Femur (tissue), 1 donor: ENCODE measurements around the gene TRAF2.
A peak's percentile ranks its signal among the peaks of the same experiment; 100 is the strongest.

Experiments used
- DNase-seq: peaks from one replicate; pipeline ENCODE4 v3.0.0-alpha.2; 2017

TRAF2 gene

DNA sequence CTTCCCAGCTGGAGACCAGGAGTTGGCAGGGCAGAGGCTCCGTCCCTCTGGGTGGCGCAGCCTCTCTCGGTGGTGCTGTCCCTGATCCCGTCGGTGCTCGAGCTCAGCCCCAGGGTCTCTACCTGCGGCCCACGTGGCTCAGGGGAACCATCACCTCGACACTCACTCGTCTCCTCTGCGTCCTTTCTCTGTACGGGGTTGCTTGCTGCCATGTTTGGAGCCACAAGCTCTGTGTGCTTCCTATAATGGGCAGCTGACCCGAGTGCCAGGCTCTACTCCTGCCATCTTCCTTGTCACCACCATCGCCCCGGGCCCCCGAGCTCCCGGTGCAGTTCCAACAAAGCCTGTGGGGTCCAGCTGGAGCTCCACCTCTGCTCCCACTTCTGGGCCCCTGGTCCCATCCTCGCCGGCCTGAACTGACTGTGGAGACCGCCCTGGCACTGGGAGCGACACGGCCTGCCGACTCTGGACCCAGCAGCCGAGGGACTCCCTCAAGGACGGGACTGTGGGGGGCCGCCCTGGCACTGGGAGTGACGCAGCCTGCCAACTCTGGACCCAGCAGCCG lies 53.2 kb downstream of the TRAF2 start:
- no peak for DNase-seq

DNA sequence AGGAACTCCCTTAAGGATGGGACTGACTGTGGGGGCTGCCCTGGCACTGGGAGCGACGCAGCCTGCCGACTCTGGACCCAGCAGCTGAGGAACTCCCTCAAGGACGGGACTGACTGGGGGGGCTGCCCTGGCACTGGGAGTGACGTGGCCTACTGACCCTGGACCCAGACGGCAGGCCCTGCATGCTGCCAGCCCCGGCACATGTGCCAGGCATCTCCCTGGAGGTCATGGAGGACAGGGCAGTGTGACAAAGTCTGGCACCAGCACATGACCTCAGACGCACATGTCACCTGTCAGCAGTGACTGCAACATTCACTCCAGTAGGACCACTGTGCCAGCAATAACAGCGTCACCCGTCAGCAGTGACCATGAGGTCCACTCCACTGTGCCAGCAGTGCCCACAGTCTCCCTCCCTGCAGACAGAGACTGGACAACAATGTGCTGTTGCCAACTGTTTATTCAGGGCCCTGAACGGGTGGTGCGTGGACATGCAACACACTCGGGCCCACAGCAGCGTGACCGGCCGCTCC lies 53.7 kb downstream of the TRAF2 start:
- DNase-seq: no peak

DNA sequence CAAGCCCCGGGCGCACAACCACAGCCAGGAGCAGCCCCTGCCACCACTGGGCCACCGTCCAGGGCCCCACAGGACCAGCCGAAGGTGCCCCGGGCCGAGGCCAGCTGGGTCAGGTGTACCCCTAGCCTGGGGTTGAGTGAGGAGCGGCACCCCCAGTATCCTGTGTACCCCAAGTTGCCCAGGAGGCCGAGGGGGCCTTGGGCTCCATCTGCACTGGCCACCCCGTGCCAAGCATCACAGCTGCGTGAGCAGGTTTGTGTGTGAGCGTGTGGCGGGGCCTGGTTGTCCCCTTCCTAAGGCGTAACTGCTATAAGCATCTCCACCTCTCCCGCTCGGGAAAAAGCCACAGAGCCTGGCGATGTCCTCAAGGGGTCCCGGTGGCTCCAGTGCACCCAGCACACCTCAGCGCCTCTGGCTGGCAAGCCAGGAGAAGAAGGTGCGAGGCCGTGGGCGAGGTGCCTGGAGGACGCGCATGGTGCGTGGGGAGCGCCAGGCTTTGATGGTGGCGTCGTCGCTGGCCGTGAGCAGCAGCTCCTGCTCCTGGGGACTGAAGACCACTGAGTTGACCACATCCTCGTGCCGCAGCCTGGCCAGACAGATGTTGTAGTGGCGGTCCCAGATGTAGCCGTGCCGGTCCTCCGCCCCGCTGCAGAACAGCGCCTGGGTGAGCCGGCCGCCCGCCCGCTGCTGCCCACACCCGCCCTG lies 54.4 kb downstream of the TRAF2 start:
- DNase-seq: no peak

DNA sequence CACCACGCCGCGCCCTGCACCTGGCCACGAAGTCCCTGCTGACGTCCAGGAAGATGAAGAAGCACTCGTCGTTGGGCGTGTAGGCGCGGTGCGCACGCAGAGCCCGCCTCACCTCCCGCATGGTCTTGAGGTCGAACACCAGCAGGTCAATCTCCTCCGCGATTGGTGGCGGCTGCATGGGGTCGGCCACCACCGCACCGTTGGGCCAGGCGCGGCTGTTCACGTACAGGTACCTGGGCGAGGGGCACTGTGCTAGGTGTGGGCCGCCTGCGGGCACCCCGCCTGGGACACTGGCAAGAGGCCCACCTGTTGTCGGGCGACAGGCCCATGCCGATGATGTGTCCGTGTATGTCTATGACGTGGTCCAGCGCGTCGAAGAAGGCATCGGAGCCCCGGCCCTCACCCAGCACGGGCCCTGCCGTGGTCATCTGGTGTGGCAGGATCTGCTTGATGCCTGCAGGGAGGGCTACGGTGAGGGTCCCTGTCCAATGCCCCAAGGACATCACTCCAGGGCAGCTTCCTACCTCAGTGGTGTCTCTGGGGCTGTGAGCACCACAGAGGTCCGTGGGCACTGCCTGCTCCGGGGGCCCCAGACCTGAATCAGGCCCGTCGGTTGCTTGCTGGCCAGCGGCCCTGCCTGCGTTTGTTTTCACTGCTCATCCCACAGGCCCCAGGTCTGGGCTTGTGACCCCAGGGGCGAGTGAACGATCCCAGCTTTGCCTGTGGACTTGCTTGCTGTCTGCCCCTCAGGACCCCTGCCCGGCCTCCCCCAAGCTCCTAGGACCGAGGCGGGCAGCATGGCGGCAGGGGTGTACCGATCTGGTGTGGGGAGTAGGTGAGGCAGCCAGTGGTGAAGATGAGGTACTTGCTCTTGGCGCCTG lies 55.2 kb downstream of the TRAF2 start:
- no peak for DNase-seq

DNA sequence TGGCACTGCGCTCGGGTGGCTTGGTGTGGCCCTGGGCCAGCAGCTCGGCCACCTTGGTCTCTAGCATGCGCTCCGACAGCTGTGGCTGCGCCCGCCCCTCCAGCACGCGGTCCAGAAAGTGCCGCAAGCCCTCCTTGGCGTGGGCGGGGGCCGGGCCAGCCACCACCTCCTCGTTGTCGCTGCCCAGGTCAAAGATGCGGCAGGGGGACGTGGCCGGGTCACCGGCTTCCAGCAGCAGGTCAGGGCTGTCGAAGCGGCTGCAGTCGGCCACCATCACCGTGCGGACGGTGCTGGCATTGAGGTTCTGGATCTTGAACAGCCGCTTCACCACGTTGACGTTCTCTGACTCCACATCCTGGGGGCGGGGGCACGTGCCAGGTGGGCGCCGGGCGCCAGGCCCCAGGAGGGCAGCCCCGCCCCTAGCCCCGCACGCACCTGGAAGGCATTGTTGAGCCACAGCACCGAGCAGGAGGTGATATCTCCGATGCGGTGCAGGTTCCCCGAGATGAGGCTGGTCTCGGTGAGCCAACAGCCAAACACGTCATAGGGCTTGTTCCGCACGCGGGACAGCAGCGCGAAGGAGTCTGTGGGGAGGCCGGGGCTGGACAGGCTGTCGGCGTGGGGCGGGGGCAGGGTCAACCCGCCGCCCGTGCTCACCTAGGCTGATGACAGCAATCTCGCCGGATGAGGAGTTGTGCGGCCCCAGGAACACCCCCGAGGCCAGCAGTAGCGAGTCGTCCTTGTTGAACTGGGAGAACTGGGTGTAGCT lies 56.0 kb downstream of the TRAF2 start:
- DNase-seq: peak; percentile 23

DNA sequence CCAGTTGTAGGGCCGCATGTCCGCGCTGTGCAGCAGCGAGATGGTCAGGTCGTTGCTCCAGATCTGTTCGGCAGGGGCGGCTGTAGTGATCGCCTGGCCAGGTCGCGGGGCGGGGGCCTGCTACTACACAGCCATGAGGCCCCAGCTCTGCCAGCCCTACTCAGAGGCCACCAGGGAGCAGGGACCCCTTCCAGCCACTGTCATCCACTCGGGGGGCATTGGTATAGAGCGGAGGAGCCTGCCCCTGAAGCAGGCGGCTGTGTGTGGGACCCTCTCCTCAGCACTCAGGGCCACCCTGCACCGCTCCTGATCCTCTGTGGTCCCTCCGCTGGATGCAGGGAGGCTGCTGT lies 56.5 kb downstream of the TRAF2 start:
- no peak for DNase-seq

DNA sequence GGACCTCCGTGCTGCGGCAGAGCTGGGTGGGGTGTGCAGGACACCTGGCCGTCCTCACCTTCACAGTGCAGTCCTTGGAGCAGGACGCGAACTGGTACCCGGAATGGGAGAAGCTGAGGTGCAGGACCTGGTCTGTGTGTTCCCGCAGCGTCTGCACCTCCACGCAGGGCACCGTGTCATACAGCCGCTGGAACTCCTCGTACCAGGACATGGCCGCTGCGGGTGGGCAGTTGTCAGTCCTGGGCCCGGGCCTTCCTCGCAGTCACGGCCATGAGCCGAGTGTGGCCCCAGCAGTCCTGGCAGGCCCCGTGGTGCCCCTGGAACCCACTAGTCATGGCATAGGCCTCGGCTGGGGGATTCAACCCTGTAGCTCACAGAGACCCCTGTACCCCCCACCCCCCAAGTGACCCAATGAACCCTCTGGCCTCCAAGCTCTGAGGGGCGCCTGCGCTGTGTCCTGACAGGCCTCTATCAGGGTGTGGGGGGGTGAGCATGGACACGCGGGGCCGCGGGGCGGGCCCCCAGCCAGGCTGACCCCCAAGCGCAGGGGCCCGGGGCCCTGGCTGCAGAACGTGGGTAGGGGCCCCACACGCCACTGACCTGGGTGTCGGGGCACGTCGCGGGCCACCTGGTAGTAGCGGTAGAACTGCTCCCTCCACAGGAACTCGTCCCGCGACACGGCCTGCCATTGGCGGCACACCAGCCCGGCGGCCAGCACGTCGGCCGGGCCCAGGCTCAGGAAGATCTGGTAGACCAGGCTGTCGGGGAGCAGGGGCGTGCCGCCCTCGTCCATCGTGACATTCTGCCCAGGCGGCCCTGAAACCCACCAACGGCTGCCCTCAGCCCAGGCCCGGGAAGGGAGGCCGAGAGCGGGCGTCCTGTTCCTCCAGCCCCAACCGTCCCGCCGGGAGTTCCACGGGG lies 57.2 kb downstream of the TRAF2 start:
- DNase-seq: peak; percentile 55

DNA sequence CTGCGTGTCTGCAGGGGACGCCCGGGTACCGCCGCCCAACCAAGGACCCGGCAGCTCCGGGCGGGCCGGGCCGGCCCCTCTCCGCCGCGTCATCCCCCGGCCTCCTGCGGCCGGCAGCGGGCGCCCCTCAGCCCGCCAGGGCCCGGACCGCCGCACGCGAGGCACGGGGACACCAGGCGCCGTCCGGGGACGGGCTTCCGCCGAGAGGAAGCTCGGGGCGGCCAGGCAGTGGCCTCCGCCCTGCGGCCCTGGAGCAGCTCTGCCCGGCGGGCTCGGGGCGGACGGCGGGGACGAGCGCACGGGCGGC lies 57.8 kb downstream of the TRAF2 start:
- DNase-seq: no peak

DNA sequence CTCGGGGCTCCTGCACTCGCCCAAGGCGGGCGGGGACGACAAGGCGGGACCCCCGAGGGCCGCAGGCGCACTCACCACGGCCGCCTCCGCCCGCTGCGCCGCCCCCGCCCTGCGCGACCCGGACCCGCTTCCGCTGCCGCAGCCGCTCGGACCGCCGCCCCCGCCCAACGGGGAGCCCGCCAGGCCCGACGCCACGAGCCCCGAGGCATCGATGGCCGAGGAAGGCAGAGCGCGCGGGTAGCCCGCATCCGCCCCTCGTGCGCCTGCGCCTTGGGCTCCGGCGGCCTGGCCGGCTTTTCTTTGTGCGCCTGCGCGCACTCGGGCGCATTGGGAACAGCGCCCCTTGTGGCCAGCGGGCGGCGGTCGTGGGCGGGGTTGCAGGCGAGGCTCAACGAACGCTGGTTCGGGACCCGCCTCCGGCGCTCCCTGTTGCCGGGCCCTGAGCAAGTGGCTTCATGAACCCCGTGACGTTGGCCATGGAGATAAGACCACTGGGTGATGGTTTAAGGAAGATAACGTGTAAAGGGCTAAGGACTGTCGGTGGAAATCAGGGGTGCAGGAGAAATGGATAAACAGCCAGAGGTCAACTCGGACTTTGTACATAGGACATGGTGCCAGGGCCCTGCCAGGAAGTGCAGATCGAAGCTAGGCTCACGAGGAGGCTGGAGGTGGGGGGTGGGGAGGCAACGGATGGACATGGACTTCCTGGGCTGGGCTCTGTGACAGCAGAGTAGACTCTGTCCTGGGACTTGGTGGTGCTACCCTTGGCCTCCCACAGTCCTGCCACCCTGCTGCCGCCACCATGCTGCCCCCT lies 58.4 kb downstream of the TRAF2 start, which contains the start of the genes C8G and FBXW5:
Gene C8G (plus strand): TSS at position 725 of the 814 bp plus-strand sequence. CDS start 78 bp downstream, at position 803.
Gene FBXW5 (minus strand): TSS at position 220 of the 814 bp plus-strand sequence. CDS start 655 bp downstream, outside the sequence.
- DNase-seq: peak; percentile 98

DNA sequence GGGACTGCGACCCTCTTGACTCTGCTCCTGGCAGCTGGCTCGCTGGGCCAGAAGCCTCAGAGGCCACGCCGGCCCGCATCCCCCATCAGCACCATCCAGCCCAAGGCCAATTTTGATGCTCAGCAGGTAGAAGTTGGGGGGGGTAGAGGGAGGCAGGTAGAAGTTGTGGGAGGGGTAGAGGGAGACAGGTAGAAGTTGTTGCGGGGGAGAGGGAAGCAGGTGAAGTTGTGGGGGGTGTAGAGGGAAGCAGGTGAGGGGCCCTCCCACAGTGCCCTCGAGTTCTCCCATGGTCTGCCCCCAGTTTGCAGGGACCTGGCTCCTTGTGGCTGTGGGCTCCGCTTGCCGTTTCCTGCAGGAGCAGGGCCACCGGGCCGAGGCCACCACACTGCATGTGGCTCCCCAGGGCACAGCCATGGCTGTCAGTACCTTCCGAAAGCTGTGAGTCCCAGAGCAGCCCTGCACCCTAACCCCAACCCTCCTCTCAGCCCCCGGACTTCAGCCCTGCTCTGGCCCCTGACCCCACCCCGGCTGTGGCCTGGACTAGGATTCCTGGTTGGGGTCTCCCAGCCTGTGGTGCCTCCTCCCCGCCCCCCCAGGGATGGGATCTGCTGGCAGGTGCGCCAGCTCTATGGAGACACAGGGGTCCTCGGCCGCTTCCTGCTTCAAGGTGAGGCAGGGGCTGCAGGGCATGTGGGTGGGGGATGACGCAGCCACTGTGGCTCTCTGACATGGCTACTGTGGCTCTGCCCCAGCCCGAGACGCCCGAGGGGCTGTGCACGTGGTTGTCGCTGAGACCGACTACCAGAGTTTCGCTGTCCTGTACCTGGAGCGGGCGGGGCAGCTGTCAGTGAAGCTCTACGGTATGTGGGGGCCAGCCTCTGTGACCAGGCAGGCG lies 59.3 kb downstream of the TRAF2 start:
- DNase-seq: no peak

DNA sequence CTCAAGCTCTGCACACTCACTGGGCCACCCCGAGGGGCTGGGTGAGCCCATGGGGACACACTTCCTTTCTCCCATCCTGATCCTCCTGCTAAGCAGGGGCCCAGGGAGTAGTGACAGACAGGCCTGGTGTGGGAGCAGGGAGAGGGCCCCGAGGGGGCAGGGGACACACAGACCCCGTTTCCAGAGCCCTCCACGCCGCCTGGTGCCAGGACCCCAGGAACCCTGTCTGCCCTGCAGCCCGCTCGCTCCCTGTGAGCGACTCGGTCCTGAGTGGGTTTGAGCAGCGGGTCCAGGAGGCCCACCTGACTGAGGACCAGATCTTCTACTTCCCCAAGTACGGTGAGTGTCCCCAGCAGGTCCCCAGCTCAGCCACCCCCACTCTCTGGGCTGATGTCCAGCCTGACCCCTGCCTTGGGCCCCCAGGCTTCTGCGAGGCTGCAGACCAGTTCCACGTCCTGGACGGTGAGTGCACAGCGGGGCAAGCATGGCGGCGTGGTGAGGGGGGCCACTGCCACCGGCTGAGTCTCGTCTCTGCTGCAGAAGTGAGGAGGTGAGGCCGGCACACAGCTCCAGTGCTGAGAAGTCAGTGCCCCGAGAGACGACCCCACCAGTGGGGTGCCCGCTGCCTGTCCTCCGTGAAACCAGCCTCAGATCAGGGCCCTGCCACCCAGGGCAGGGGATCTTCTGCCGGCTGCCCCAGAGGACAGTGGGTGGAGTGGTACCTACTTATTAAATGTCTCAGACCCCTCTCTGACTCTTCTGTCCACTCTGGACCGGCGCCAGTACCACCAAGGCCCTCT lies 60.1 kb downstream of the TRAF2 start:
- no peak for DNase-seq

DNA sequence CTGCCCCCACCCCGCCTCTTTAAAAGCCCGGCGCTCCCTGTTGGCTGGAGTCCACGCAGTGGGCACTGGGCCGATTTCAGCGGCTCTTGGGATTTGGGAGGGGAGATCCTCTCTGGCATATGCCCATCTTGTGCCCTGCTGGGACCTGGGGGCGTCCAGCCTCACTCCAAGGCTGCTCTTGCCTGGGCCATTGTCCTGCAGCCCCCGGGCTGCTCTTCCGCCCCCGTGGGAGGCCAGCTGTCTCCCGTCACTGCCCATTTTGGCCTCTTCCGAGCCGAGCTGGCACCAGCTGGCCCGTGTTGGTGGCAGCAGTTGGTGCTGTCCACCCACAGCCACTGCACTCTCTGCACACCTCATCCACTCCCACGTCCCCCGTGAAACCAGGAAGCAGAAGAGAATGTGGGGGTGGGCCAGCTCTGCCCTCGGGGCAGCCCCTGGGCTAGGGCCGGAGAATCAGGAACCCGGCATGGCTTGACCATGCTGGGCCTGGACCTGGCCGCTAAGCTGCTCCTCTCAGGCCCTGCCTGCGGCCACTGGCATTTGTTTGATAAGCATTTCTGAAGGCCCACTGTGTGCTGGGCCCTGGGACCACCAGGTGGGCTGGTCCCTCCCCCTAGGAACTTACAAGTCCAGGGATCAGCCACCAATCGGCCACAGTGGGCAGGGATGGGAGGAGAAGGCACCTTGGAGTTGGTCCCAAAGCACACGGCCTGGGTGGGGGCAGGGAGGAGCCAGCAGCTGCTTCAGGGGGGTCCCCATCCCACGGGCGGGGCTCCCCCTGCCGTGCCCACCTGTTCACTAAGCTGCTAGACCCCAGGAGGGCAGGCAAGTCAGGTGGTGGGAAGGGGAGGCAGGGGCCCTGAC lies 60.9 kb downstream of the TRAF2 start:
- DNase-seq: peak; percentile 25

DNA sequence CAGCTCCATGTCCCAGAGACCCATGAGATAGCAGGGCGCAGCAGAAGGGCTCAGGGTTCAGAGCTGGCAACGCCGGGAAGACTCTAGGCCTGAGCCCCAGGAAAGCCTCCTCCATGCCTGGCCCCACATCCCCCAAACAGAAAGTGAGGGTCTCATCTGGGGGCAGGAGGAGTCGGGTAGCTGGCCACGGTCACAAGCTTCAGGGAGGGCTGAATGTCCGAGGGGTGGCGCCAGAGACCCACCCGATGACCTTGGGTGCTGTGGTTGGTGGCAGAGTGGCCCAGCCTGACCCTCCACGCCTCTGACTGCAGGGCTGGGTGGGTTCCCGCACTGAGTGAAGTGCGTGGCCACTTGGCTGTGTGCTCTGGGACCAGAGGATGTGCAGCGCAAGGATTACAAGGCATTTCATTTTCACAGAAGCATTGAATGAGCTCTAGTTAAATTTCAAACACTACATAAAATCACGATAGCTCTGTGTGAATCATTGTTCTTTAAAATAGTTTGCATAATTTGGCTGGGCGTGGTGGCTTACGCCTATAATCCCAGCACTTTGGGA lies 61.7 kb downstream of the TRAF2 start:
- DNase-seq: peak; percentile 71

DNA sequence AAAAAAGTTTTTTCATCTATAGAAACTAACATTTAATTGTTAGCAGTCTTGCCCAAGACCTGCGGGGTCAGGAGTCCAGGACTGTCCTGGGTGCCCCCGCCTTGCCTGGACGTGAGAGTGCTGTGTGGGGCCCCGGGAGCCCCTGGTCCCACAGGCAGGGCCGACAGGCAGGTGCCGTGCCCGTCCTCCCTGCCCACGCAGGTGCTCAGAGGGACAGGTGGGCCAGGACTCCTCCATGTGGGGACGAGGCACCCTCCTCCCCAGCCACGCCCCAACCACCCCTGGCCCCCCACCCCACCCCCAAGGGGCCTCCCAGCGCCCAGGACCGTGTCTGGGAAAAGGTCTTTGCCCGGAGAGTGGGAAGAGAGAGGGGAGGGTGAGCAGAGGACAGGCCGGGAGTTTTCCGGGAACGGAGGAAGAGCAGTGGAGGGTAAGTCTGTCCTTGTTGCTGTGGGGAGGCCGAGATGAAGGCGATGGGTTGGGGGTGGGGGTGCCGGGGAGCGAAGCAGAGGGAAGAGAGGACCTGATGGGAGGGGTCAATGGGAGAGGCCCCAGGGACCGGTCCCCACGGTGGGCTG lies 63.0 kb downstream of the TRAF2 start:
- DNase-seq: peak; percentile 21

DNA sequence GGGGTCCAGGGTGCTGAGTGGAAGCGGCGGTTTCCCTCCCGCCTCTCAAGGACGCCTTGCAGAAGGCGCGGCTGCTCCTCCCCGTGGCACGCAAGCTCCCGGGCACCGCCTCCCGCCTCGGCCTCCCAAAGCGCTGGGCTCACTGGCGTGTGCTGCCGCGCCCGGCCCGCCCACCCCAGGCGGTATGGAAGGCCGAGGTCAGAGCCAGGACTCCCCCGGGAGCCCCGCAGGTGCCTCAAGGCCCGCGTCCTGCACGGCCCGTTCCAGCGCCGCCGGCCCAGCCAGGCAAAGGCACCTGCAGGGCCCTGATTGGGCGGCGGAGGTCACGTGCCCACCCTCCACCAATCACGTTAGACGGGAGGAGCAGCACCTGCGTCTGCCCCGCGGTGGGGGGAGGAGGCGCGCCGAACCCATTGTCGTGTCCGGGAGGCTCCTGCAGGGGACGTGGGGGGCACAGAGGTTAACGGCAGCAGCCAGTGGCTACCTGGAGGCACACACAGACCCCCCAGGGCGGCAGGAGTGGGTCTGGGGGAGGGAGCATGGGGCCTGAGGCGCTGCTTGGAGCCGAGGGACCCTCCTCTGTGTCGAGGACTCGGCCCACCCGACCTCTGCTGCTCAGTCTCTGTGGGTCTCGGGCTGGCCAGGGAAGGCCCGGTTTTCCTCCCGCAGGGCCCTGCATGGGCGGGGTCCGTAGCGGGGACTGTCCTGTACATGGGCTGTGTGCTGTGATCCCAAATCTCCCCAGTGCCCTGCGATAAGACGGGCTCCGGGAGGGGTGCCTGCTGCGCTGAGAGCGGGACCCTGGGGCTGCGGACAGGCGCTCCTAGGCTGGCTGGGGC lies 63.7 kb downstream of the TRAF2 start:
- peak; percentile 93 for DNase-seq

DNA sequence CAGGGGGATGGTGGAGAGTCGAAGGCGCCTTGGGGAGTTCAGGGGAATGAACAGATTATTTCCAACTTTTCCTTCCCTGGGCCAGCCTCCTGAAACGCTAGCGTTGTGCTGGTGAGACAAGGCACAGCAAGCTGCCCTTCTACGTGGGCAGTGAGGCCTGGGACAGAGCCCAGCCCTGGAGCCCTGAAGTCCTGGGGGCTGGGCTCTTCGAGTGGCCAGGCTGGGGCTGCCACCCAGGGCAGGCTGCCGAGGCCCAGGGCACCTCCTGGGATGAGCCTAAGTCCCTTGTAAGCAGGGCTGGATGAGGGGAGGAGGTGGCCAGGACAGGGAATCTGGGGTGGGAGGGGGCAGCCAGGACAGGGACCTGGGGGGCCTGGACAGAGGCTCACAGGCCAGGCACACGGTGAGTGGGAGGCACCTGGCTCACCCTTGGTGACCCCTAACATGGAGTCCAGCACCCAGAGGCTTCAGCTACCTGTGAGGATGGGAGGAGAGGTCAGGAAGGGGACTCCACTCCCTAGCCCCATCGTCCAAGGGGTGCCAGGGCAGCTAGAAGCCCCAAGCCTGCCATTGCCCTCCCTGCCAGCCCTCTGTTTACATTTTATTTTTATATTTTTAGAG lies 64.5 kb downstream of the TRAF2 start:
- DNase-seq: no peak
